ENCODE results near the gene ITPRIP.

Gene ITPRIP

DNA sequence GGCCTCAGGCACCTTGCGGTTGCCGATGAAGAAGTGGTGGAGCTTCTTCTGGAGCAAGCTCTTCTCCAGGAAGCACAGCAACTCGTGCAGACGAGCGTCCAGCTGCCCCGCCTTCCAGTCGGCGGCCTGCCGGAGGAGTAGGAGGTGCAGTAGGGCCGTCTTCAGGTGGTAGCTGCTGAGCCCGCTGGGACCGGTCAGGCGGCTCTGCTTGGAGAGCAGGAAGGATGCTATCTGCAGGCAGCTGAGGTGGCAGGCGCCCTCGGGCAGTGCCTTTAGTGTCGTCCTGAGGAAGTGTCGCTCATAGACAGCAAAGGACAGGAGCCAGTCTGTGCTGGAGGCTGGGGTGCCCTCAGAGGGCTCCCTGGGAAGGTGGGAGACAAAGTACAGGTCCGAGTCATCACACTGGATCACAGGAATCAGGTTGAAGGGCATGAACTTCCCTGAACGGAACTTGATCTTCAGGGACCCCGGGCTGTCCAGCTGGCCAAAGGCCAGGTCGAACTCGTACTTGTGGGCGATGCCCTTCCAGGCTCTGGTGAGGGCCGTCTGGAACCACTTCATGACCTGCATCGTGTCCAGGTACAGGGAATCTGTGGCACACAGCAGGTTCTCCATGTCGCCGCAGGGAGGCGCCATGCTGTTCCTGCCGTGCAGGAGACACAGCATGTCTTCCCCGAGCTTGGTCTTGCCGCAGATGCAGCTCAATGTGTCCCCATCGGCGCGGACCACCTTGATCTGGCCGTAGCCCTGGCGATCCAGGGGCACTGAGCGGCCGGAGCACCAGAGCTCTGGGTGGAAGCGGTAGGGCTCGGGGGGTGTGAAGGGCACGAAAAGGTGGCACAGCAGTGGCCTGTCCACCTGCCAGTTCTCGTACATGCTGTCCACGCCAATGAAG, 23.4 kb downstream of the ITPRIP start:
- Histone ChIP-seq H3K9me3 (ENCODE audit: control insufficient read depth, insufficient read depth, low read depth, low read length) (no peaks in the 10 kb centered on the region), H3K4me1 (ENCODE audit: control insufficient read depth, insufficient read depth, low read length) (no peaks in the 10 kb centered on the region), H3K4me3 (ENCODE audit: low read depth, low read length) (no peak overlapping the region), H3K27ac (ENCODE audit: extremely low read depth, low read depth, low read length) (no peak overlapping the region), H3K36me3 (ENCODE audit: control insufficient read depth in 2 of 2, insufficient read depth in 1 of 2, low read length in 2 of 2) (peaks cover 0 to 47% of the 10 kb centered on the region in 2 experiments; a peak in 1 of 3 replicates)
- POLR2A ChIA-PET = no interaction called here
- CTCF ChIA-PET = interaction anchor here (0.6 to 5.5 kb wide), 5 partner anchors 9 to 40 kb away, joined by 3 to 34 read pairs (median 3); no protein-coding TSS in a partner anchor
- TF ChIP-seq KLF9 (tag by site-specific recombination; IDR thresholded peaks at IDR 0.05; ENCODE audit: low read depth) = no peak
- TF ChIP-seq, protein P1, sequence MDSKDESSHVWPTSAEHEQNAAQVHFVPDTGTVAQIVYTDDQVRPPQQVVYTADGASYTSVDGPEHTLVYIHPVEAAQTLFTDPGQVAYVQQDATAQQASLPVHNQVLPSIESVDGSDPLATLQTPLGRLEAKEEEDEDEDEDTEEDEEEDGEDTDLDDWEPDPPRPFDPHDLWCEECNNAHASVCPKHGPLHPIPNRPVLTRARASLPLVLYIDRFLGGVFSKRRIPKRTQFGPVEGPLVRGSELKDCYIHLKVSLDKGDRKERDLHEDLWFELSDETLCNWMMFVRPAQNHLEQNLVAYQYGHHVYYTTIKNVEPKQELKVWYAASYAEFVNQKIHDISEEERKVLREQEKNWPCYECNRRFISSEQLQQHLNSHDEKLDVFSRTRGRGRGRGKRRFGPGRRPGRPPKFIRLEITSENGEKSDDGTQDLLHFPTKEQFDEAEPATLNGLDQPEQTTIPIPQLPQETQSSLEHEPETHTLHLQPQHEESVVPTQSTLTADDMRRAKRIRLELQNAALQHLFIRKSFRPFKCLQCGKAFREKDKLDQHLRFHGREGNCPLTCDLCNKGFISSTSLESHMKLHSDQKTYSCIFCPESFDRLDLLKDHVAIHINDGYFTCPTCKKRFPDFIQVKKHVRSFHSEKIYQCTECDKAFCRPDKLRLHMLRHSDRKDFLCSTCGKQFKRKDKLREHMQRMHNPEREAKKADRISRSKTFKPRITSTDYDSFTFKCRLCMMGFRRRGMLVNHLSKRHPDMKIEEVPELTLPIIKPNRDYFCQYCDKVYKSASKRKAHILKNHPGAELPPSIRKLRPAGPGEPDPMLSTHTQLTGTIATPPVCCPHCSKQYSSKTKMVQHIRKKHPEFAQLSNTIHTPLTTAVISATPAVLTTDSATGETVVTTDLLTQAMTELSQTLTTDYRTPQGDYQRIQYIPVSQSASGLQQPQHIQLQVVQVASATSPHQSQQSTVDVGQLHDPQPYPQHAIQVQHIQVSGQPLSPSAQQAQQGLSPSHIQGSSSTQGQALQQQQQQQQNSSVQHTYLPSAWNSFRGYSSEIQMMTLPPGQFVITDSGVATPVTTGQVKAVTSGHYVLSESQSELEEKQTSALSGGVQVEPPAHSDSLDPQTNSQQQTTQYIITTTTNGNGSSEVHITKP (tag by site-specific recombination; IDR thresholded peaks at IDR 0.05) = no peak
- TF ChIP-seq, protein P2, sequence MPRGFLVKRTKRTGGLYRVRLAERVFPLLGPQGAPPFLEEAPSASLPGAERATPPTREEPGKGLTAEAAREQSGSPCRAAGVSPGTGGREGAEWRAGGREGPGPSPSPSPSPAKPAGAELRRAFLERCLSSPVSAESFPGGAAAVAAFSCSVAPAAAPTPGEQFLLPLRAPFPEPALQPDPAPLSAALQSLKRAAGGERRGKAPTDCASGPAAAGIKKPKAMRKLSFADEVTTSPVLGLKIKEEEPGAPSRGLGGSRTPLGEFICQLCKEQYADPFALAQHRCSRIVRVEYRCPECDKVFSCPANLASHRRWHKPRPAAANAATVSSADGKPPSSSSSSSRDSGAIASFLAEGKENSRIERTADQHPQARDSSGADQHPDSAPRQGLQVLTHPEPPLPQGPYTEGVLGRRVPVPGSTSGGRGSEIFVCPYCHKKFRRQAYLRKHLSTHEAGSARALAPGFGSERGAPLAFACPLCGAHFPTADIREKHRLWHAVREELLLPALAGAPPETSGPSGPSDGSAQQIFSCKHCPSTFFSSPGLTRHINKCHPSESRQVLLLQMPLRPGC (tag by site-specific recombination; IDR thresholded peaks at IDR 0.05) = no peak
- TF ChIP-seq ZNF426 (tag by site-specific recombination; IDR thresholded peaks at IDR 0.05) = no peak
- no peak for TF ChIP-seq ZFP69B (tag by site-specific recombination; IDR thresholded peaks at IDR 0.05)
- no peak for TF ChIP-seq ZNF140 (tag by site-specific recombination; IDR thresholded peaks at IDR 0.05)
- TF ChIP-seq ZNF473 (tag by site-specific recombination; IDR thresholded peaks at IDR 0.05) = no peak
- no peak for TF ChIP-seq ZNF76 (tag by site-specific recombination; IDR thresholded peaks at IDR 0.05; ENCODE audit: borderline replicate concordance, low read depth)
- TF ChIP-seq, protein P3, sequence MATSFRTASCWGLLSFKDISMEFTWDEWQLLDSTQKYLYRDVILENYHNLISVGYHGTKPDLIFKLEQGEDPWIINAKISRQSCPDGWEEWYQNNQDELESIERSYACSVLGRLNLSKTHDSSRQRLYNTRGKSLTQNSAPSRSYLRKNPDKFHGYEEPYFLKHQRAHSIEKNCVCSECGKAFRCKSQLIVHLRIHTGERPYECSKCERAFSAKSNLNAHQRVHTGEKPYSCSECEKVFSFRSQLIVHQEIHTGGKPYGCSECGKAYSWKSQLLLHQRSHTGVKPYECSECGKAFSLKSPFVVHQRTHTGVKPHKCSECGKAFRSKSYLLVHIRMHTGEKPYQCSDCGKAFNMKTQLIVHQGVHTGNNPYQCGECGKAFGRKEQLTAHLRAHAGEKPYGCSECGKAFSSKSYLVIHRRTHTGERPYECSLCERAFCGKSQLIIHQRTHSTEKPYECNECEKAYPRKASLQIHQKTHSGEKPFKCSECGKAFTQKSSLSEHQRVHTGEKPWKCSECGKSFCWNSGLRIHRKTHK (tag by site-specific recombination; IDR thresholded peaks at IDR 0.05) = no peak
- TF ChIP-seq, protein P4, sequence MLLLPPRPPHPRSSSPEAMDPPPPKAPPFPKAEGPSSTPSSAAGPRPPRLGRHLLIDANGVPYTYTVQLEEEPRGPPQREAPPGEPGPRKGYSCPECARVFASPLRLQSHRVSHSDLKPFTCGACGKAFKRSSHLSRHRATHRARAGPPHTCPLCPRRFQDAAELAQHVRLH (tag by site-specific recombination; IDR thresholded peaks at IDR 0.05) = no peak
- TF ChIP-seq, protein P5, sequence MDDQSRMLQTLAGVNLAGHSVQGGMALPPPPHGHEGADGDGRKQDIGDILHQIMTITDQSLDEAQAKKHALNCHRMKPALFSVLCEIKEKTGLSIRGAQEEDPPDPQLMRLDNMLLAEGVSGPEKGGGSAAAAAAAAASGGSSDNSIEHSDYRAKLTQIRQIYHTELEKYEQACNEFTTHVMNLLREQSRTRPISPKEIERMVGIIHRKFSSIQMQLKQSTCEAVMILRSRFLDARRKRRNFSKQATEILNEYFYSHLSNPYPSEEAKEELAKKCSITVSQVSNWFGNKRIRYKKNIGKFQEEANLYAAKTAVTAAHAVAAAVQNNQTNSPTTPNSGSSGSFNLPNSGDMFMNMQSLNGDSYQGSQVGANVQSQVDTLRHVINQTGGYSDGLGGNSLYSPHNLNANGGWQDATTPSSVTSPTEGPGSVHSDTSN (CRISPR knock-in tag; IDR thresholded peaks at IDR 0.05) = no peak
- TF ChIP-seq ZNF311 (tag by site-specific recombination; IDR thresholded peaks at IDR 0.05; ENCODE audit: borderline replicate concordance) = no peak
- TF ChIP-seq, protein P6, sequence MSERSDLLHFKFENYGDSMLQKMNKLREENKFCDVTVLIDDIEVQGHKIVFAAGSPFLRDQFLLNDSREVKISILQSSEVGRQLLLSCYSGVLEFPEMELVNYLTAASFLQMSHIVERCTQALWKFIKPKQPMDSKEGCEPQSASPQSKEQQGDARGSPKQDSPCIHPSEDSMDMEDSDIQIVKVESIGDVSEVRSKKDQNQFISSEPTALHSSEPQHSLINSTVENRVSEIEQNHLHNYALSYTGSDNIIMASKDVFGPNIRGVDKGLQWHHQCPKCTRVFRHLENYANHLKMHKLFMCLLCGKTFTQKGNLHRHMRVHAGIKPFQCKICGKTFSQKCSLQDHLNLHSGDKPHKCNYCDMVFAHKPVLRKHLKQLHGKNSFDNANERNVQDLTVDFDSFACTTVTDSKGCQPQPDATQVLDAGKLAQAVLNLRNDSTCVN (tag by site-specific recombination; optimal IDR thresholded peaks at IDR 0.05) = no peak
- no peak for TF ChIP-seq SCRT2 (tag by site-specific recombination; IDR thresholded peaks at IDR 0.05)
- TF ChIP-seq, protein P7, sequence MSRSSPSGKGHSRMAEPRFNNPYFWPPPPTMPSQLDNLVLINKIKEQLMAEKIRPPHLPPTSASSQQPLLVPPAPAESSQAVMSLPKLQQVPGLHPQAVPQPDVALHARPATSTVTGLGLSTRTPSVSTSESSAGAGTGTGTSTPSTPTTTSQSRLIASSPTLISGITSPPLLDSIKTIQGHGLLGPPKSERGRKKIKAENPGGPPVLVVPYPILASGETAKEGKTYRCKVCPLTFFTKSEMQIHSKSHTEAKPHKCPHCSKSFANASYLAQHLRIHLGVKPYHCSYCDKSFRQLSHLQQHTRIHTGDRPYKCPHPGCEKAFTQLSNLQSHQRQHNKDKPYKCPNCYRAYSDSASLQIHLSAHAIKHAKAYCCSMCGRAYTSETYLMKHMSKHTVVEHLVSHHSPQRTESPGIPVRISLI (tag by site-specific recombination; IDR thresholded peaks at IDR 0.05) = no peak
- TF ChIP-seq, protein P8, sequence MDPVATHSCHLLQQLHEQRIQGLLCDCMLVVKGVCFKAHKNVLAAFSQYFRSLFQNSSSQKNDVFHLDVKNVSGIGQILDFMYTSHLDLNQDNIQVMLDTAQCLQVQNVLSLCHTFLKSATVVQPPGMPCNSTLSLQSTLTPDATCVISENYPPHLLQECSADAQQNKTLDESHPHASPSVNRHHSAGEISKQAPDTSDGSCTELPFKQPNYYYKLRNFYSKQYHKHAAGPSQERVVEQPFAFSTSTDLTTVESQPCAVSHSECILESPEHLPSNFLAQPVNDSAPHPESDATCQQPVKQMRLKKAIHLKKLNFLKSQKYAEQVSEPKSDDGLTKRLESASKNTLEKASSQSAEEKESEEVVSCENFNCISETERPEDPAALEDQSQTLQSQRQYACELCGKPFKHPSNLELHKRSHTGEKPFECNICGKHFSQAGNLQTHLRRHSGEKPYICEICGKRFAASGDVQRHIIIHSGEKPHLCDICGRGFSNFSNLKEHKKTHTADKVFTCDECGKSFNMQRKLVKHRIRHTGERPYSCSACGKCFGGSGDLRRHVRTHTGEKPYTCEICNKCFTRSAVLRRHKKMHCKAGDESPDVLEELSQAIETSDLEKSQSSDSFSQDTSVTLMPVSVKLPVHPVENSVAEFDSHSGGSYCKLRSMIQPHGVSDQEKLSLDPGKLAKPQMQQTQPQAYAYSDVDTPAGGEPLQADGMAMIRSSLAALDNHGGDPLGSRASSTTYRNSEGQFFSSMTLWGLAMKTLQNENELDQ (tag by site-specific recombination; IDR thresholded peaks at IDR 0.05; ENCODE audit: low read depth) = no peak
- TF ChIP-seq, protein P9, sequence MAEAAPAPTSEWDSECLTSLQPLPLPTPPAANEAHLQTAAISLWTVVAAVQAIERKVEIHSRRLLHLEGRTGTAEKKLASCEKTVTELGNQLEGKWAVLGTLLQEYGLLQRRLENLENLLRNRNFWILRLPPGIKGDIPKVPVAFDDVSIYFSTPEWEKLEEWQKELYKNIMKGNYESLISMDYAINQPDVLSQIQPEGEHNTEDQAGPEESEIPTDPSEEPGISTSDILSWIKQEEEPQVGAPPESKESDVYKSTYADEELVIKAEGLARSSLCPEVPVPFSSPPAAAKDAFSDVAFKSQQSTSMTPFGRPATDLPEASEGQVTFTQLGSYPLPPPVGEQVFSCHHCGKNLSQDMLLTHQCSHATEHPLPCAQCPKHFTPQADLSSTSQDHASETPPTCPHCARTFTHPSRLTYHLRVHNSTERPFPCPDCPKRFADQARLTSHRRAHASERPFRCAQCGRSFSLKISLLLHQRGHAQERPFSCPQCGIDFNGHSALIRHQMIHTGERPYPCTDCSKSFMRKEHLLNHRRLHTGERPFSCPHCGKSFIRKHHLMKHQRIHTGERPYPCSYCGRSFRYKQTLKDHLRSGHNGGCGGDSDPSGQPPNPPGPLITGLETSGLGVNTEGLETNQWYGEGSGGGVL (tag by site-specific recombination; IDR thresholded peaks at IDR 0.05) = no peak
- no peak for TF ChIP-seq ZNF558 (tag by site-specific recombination; IDR thresholded peaks at IDR 0.05)
